Measurements from ENCODE around the gene DTNA. TPM values are rescaled to one million over a fixed set of nuclear protein-coding genes. Genes with fewer than 3 reads are reported as not detected.
"Not testable (repeated sequence)": the region's sequence is repeated elsewhere in the genome, so short reads cannot be mapped to it uniquely, and the experiment has no call there.

The DTNA gene
- polyA plus RNA-seq = 10 to 100 TPM; 10.7 to 21.1 (median 15.2) TPM

GRCh38 chr18:34709750-34710441 is at the start of gene DTNA:
Gene DTNA (plus strand): TSS chr18:34710298. CDS start chr18:34755977, 45,679 bp downstream.
- H3K27ac ChIP-seq (ENCODE audit: low read depth, low read length) = no peak within 1 kb of the TSS
- WGBS, 3 donors = 39 to 79% (median 46%) methylated on average over 1 of the region's 1 CpG

- no peak overlapping the region for H3K27ac ChIP-seq (ENCODE audit: low read depth, low read length)
- WGBS, 3 donors = 69 to 73% (median 69%) methylated on average over 2 of the region's 2 CpGs
These were observed 49.5 kb upstream of the DTNA start for GRCh38 chr18:34660572-34660971.

DNA sequence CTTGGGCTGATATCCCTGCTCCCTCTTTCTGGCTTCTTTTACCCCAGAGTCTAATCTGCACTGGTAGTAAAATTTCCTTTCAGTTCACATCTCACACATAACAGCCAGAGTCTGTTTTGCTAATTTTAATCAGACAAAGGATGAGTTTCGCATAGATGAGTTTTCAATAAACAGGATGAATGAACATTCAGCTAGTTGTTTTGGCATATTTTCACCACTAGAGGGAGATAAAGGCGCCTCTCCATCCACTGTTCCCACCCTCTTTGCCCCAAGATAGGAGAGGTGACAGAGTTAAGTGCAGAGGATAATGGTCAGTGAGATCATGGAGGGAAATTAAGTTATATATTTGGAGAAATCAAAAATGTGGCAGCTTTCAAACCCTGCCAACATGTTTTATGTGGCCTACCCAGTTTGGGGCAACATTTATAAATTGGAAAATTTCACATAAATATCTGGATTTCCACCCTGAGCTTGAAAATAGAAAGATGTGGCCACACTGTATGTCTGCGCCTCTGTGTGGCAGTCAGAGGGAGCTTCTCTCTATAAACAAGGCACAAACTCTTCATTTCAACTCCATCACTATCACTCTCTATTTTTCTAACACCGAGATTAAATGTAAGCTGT is 48.5 kb upstream of the DTNA start:
- no peak overlapping the region for H3K27ac ChIP-seq (ENCODE audit: low read depth, low read length)
- WGBS, 3 donors = 52 to 61% (median 56%) methylated on average over 4 of the region's 4 CpGs

- 81 to 87% (median 84%) methylated on average over 3 of the region's 3 CpGs for WGBS, 3 donors
- no peak overlapping the region for H3K27ac ChIP-seq (ENCODE audit: low read depth, low read length)
These were observed 33.1 kb upstream of the DTNA start for GRCh38 chr18:34676816-34677574.

DNA sequence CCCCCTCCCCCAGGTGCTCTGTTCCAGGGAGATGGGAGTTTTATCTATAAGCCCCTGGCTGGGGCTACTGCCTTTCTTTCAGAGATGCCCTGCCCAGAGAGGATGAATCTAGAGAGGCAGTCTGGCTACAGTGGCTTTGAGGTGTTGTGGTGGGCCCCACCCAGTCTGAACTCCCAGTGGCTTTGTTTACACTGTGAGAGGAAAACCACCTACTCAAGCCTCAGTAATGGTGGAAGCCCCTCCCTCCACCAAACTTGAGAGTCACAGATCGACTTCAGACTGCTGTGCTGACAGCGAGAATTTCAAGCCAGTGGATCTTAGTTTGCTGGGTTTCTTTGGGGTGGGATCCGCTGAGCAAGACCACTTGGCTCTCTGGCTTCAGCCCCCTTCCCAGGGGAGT is 20.3 kb upstream of the DTNA start:
- H3K27ac ChIP-seq (ENCODE audit: low read depth, low read length) = not testable (repeated sequence)
- 71 to 75% (median 73%) methylated on average over 3 of the region's 3 CpGs for WGBS, 3 donors

GRCh38 chr18:34691614-34692013 is 18.5 kb upstream of the DTNA start:
- H3K27ac ChIP-seq (ENCODE audit: low read depth, low read length) = no peak overlapping the region

- 38 to 80% (median 66%) methylated on average over 5 of the region's 5 CpGs for WGBS, 3 donors
These were observed 15.4 kb upstream of the DTNA start for GRCh38 chr18:34694591-34695165.

DNA sequence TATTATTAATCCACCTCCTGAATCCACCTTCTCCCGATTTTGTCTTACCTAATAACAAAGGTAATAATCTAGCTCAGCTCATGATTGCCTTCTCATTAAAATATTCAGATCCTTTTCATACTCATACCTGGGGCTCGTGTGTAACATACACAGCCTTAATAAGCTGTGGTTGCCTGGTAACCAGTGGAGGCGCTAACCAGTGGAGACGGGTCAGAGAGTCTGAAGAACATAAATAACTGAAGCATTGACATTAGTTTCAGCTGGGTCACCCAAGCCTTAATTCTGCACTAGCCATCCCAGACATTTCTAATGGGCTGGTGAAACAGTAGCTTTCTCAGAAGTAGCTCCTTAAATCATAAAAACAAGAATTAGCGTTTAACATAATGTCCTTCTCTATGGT is 14.8 kb upstream of the DTNA start:
- WGBS, 3 donors = 71 to 82% (median 75%) methylated on average over 5 of the region's 5 CpGs

More at GRCh38 chr18:34694591-34695165, 15.4 kb upstream of the DTNA start:
- no peak overlapping the region for H3K27ac ChIP-seq (ENCODE audit: low read depth, low read length)

GRCh38 chr18:34696671-34697070 is 13.4 kb upstream of the DTNA start:
- WGBS, 3 donors = 91 to 92% (median 92%) methylated on average over 2 of the region's 2 CpGs
- no peak overlapping the region for H3K27ac ChIP-seq (ENCODE audit: low read depth, low read length)

More for the DNA sequence above, 14.8 kb upstream of the DTNA start:
- no peak overlapping the region for H3K27ac ChIP-seq (ENCODE audit: low read depth, low read length)

DNA sequence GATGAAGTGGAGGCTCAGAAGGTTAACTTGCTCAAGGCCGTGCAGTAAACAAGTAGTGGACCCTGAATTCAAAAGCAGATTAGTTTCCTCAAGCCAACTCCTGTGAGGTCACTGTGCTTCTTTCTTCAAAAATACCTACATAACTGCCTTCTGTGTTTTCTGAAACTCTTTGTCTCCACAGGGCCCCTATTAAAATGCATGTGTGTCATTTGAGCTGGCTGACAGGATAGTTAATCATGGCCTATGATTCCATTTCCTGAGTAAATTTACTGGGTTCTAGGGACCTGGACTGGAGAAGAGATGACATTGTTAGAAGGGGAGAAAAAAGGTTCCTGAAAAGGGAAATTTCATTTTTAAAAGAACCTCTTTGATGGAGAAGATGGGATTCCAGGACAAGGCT is 12.9 kb upstream of the DTNA start:
- no peak overlapping the region for H3K27ac ChIP-seq (ENCODE audit: low read depth, low read length)
- 90 to 97% (median 93%) methylated on average over 1 of the region's 1 CpG for WGBS, 3 donors

- no peak overlapping the region for H3K27ac ChIP-seq (ENCODE audit: low read depth, low read length)
- 73 to 78% (median 76%) methylated on average over 3 of the region's 3 CpGs for WGBS, 3 donors
These were observed 12.2 kb upstream of the DTNA start for GRCh38 chr18:34697891-34698290.

- WGBS, 3 donors = 83 to 91% (median 87%) methylated on average over 3 of the region's 3 CpGs
- no peak overlapping the region for H3K27ac ChIP-seq (ENCODE audit: low read depth, low read length)
These were observed 8.2 kb upstream of the DTNA start for GRCh38 chr18:34701911-34702310.

- no peak overlapping the region for H3K27ac ChIP-seq (ENCODE audit: low read depth, low read length)
- 92 to 95% (median 93%) methylated on average over 3 of the region's 3 CpGs for WGBS, 3 donors
These were observed 7.3 kb upstream of the DTNA start for GRCh38 chr18:34702814-34703213.

DNA sequence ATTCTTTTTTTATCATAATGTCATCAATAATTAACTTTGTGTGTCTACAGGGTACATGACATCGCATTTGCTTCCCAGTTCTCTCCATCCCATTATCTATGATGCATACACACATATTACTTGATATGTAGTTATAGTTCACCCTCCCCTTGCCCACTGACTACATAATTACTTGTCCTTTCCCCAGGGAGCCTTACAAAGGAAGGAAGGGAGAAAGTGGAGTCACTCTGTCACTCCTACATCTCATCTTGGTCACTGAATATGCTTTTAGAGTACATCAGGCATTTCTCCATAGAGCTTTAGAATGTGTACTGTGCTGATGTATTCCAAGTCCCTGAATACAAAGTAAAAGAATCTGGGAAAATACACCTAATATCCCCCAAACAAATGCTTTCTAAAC is 6.0 kb upstream of the DTNA start:
- no peak overlapping the region for H3K27ac ChIP-seq (ENCODE audit: low read depth, low read length)
- WGBS, 3 donors = 88 to 93% (median 92%) methylated on average over 1 of the region's 1 CpG

- WGBS, 3 donors = 73 to 94% (median 85%) methylated on average over 2 of the region's 2 CpGs
- no peak overlapping the region for H3K27ac ChIP-seq (ENCODE audit: low read depth, low read length)
These were observed 5.3 kb upstream of the DTNA start for GRCh38 chr18:34704823-34705222.

- 25 to 40% (median 27%) methylated on average over 4 of the region's 4 CpGs for WGBS, 3 donors
- H3K27ac ChIP-seq (ENCODE audit: low read depth, low read length) = no peak overlapping the region
These were observed 2.4 kb upstream of the DTNA start for GRCh38 chr18:34707670-34708069.

DNA sequence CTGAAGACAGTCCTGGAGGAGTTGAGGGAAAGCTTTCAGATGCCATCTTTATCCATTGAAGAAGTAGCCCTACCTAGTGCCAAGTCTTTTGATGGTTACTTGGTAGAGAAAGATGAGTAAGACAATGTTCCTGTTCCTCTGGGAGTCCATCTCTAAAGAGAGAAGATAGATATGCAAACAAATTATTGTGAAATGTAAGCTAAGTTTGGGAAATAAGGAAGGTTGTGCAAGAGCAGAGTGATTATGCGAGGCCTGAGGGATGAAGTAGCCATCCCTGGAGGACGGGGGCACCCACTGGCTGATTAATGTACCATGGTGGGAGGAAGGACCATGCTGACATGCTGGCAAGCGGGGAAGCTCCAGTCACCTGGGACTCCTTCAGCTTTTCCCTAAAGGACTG is 994 bp upstream of the DTNA start:
- 29 to 76% (median 38%) methylated on average over 3 of the region's 3 CpGs for WGBS, 3 donors
- H3K27ac ChIP-seq (ENCODE audit: low read depth, low read length) = no peak overlapping the region

DNA sequence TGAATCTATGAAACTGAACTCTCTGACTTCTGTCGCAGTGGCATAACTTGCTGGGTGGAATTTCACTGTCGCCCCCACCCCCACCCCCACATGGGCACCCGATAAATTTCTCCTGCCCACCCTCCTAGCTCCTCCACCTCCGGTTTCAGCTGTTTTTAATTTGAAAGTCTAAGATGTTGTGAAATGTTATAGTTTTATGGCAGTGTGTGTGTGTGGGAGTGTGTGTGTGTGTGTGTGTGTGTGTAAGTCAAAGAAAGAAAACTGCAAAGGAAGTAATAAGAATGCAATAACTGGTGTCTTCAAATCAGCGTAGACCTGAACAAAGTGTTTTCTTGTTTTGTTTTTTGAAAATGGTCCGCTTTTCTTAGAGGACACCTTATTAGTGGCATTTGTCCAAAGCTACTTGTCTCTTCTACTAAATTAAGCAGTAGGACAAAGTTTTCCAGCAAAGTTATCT is 388 bp downstream of the DTNA start:
- H3K27ac ChIP-seq (ENCODE audit: low read depth, low read length) = no peak overlapping the region
- WGBS, 3 donors = 34 to 51% (median 36%) methylated on average over 6 of the region's 6 CpGs

DNA sequence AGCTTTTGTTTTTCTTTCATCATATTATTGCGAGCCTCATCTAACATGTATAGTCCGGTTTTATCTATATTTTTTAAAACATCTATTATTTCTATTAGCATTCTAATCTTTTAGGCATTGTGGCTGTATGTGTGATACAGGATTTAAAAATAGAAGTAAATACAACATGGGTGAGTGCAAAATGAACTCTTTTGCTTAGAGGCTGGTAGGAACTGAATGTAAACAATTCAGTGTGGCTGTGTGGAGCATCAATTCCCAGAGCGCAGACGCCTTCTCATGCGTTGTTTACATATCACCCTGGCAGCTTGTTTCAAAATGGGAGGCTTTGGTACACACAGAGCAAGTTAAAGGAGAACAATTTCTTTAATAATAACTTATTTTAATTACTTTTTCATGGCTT is 836 bp downstream of the DTNA start:
- H3K27ac ChIP-seq (ENCODE audit: low read depth, low read length) = no peak overlapping the region
- WGBS, 3 donors = 58 to 61% (median 59%) methylated on average over 5 of the region's 5 CpGs

Measured in adipose tissue (tissue), 3 donors.